Activated CD4-positive, CD25-positive, alpha-beta regulatory T cell treated with anti-CD3 and anti-CD28 coated beads, Interleukin-2, amount 50 U/mL, for 24 hours (primary cell): ENCODE data around the gene SMNDC1.
"Not testable (repeated sequence)": the region's sequence is repeated elsewhere in the genome, so short reads cannot be mapped to it uniquely, and the experiment has no call there.

Experiments used
- ATAC-seq, 2 donors: fragments of 150-1000 bp; cut with Tn5 transposase; one replicate each; pipeline ENCODE4 v1.10.0; 2021; ENCODE audit warnings: mild to moderate bottlenecking in 1 of 2, moderate library complexity in 1 of 2

SMNDC1 gene

DNA sequence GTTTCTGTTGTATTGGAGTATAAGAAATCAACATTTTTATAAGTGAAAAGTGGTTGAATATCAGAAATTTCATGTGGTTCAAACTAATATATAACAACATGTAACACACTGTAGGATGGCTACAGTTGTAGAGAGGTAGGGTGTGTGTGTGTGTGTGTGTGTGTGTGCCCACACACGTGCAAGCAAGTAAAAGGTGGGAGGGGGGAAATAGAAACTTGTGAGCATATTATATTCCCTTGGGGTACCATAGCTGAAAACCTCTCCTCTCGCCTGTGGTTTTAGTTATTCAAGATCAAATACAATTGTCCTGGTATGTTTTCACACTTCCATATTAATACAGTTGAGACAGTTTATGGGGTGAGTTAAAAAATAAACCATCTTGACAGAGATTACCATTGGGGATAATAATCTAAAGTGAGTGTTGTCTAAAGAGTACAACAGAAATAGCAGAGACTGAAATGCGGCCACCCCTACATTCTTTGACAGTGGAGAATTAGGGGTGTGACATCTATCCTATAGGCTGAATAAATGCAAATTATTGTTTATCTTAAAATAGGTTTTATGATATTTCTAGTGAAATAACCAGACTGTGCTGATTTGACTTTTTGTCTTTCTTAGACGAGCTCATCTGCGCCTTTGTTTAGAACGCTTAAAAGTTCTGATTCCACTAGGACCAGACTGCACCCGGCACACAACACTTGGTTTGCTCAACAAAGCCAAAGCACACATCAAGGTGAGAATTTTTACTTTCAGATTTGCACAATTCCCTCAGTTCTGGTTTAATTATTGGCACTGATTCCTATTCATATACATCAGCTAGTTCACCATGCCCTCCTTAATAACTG, 25.9 kb downstream of the SMNDC1 start:
- no peak for ATAC-seq

DNA sequence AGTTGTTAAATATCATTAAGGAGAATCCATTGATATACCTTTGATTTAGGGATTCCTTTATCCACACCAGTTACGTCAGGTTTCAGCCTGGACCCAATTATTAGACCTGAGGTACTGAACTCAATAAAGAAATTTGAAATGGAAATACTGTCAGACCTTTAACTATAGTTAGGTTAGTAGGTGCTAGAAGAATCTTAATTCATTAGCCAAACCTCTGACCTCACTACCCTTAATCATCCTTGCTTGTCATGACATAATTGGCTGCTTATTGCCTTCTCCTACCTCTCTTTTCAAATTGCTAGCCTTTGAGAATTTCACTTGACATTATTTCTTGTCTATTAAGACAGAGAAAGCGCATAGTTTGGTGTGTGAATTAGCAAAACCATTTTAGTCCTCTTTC, 27.1 kb downstream of the SMNDC1 start:
- no peak for ATAC-seq

DNA sequence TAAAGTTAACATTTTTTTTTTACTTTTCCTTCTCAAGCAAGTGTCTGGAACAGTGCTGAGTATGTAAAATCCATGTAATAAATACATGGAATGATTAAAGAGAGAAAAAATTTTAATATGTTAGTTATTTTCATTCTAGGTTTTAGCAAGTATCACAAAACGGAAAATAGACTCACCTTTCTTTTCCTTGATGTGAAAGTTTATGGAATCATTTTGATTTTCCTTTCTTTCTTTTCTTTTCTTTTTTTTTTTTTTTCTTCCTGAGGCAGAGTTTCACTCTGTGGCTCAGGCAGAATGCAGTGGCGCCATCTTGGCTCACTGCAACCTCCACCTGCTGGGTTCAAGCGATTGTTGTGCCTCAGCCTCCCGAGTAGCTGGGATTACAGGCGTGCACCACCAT, 28.1 kb downstream of the SMNDC1 start:
- no peak for ATAC-seq

DNA sequence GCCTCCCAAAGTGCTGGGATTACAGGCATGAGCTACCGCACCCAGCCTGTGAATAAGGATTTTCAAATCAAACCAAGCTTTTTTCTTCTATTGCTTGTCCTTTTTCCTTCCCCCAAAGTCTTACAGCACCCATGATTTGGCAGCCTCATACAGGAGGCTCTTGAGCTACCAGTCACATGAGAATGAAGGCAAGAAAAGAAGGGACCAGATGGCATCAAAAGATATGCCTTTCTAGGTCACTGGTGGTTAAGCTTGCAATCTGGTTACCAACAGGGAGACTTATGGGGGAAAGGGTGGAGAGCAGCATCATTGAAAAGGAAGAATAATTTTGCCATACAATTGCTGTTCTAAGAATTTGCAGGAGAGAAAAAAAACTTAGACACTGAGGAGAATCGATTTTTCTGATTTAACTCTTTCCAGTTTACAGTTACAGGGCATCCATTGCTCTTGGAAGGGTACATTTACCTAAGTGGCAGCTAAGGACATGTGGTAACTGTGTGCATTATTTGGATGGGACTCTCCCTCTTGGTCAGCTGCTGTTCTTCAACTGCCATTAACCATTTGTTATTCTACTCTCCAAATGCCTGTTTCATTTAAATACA, 29.5 kb downstream of the SMNDC1 start:
- ATAC-seq = no peak

DNA sequence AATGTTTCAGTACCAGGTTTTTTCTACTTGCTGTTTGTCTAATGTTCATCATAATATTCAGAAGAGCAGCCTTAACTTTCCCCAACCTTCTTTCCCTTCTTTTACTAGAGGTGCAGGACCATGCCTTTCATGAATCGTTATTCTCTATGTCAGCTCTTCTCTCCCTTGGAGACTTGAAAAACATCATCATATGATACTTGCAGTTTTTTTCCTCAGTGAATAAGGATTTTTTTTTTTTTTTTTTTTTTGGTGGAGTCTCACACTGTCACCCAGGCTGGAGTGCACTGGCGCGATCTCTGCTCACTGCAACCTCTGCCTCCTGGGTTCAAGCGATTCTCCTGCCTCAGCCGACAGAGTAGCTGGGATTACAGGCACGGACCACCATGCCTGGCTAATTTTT, 30.1 kb downstream of the SMNDC1 start:
- no peak for ATAC-seq

DNA sequence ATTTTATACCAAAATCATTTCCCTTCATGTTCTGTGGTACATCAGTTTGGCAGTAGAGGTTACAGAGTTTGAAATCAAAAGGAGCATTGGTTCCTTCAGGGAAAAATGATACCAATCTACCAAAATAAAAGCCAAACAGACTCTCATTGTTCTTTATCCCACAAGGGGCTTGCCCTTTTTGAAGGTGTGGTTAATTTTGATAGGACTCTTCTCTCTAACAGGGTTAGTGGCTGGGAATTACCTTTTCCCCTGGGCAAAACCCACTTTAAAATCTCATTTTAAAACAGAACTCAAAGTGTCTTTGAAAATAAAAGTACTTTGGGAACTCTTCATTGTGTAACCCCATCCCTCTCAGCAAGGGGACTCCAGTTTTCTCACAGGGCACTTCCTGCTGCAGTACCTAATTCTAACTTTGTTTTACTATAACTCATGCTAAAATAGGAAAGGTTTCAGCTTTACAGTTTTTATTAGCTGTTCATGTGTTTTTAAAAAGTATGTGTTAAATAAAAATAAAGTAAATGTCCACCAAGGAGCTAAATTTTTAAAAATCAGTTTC, 30.6 kb downstream of the SMNDC1 start:
- no peak for ATAC-seq

DNA sequence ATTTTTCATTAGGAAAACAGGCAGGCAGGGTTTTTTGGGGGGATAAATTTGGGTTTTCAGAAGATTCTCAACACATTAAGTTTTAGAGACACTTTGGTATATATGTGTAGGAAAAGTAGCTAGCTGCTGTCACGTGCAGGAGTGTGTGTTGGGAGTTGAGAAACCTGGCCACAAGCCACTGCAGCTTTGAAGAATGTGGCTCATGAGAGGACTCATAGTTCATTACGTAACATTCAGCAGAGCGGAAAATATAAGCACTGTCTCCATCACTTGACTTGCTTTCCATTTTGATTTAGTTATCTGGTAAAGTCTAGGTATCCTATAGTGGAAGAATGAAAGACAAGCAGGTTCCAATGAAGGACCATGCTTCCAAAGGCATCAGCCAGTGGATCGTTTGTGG, 31.2 kb downstream of the SMNDC1 start:
- peak; percentile 88 to 89 for ATAC-seq

DNA sequence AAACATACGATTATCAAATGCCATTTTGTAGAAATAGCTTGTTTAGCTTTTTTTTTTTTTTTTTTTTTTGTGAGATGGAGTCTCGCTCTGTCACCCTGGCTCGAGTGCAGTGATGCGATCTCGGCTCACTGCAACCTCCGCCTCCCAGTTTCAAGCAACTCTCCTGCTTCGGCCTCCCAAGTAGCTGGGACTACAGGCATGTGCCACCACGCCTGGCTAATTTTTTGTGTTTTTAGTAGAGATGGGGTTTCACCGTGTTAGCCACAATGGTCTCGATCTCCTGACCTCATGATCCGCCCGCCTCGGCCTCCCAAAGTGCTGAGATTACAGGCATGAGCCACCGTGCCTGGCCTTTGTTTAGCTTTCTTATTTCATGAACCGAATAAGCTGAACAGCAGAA, 31.7 kb downstream of the SMNDC1 start:
- ATAC-seq = not testable (repeated sequence)

DNA sequence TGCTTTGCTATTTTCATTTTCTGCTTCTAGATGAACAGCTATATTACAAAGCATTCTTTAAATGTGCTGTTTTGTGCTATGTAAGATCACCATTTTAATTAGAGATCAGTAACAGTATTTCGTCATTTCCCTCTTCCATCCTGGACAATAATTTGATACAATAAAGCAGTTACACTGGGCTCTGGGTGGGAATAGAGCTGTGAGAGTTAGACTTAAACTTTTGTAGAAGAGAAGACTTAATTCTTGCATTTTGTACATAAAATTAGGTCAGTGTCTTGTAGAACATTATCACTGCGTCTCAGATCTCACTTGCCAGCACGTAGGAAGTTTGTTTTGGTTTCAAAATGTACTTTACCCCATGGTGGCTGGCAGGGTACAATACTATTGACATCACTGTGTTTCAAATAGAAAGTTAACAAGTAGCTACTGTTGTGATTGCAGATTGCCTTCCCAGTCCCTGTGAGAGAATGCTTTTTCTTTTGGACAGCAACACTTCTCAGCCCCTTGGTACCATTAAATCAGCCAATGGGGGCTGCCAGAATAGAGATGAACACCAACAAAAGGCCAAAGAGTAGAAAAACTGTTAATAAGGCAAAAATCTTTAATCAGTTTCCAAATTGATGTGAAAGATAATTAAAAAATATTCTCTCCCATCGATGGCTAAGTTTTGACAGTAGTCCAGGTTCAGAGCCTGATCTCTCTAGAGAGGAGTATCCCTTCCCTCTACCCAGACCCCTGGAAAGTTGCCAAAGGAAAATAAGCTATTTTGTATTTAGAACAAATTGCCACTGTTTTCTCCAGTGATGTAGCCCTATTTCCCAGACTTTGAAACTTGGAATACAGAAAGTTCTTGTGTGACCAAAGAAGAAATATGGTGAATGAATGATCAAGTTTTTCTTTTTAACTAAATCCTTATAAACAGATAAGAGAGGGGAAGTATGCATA, 35.1 kb downstream of the SMNDC1 start:
- peak; percentile 40 to 66 for ATAC-seq

DNA sequence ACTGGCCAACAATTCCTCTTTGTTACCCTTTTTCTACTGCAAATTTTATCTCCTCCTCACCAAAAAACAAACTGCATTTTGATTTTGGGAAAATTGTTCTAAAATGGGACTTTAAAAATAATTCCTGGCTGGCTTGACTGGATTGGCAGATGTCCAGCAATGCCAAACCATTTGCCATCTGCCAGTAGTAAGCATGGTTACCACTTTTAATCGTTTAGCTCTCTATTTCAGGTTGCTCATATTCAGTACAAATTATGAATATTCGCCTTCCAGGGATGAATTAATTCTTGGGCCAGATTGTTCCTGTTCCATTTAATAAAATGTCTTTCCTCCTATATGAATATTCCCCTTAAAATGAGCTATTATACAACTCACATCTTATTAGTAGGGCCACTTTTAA, 35.7 kb downstream of the SMNDC1 start:
- no peak for ATAC-seq

DNA sequence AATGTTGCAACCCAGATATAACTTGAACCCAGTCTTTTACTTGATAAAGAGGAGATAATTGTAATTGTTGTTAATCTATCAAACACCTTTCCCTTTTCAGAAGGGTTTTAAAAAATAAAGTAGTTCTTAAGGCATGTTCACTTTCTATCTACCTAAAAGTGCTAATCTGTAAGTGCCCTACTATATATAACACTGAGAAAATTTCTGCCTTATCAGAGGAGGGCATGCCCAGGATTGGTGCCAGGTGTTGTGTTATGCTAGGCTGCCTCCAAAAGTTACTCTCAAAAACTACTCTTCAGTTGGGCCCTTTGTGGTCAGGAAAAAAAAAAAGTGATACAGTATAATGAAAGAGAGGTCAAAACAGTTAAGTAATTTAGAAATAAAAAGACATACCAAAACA, 36.3 kb downstream of the SMNDC1 start:
- no peak for ATAC-seq

DNA sequence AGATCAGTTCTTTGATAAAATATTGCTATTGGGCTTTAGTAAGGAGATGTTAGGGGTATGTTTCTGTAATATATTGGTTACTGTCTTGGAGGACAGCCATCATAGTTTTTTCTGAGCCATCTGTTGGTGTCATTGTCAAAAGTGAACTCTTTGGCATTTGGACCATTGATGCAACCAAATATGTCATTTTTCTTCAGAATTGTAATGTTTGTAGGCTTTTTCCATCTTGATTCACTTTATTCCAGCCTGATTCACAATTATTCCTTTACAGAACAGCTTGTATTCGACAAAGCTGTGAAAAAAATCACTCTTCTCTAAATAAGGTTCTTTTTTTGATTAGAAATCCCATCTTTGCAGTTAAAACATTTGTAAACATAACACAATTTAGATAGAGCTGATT, 37.4 kb downstream of the SMNDC1 start:
- ATAC-seq = no peak

DNA sequence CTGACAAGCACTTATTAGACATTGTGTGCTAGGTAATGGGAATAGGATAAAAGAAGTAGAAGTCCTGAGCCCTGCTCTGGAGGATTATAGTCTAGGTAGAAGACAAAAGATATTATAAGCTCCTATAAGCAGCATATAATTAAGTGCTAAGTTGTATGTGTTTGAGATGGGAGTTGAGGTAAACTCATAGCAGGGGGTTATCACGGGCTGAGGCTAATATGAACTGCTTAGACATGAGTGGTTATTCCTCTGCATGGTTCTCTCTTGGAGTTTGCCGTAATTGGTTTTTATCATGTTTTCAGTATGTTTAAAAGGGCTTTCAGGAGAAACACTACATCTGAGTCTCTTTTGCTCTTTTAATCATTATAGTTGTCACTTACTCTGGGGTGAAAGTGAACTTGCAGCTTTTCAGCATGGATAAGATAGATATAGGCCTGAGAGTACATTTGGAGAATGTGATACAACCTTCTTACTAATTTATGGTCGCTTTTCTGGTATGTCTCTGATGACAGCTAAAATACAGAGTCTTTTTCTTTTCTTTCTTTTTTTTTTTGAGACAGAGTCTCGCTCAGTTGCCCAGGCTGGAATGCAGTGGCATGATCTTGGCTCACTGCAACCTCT, 39.0 kb downstream of the SMNDC1 start:
- ATAC-seq = no peak

DNA sequence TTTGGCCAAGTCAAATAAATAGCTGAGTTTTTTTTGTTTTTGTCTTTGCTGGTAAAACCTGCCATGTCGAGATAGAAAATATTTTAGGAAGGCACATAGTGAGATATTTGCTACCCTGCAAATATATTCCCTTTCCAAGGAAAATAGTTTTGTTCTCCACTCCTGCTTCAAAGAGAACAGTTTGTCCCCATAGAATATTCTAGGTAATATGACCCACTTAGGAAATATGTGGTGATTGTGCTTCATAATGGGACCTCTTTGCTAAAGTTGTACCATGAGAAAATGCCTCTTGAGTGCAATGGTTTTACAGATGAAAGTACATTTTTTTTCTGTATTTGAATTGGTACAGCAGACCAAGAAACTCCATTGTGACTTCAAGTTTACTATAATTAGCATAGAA, 41.6 kb downstream of the SMNDC1 start:
- no peak for ATAC-seq

DNA sequence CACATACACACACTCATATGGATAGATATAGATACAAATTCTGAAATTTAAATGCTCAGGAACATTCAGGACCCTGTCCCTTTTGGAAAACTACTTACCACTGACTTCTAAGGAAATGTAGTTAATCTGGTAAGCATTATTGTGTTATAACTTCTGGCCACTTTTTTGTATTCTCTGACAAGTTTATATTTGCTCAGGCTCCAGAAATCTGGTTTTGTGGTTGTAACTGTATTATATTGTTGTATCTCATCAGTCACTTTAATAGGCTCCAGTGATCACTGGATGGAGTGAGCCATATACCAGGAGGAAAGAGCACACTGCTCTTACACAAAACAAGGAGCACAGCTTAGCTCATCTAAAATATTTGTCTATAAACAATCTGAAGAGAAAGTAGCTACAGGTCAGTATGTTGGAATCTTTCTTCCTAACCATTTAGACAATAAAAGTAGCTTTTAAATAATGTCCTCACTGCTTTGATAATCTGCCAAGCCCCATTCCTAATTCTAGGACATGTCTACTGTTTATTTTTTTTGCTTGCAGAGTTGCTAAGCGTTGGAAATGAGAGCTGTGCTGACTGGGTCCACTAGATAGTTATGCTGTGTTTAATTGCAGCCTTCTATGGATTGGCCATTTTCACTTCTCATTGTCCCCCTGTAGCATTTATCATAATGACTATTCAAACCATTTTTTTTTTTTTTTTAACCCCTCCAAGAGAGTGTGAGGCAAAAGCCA, 43.8 kb downstream of the SMNDC1 start:
- no peak for ATAC-seq

DNA sequence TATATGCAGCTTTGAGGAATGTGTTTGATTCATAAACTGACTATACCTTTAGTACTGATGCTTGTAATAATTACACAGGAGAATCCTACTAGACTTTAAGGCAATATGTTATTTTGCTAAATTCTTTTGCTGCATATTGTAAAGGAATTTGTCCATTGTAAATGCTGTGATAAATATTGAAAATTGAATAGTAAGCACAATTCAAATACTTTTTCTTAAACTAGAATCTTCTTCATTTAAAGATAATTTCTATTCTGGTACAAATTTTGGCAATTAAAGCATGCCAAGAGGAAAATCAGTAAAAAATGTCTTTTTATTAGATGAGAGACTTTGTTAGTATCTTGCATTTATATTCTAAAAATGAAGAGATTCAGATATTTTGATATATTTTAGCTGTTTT, 45.4 kb downstream of the SMNDC1 start:
- no peak for ATAC-seq

DNA sequence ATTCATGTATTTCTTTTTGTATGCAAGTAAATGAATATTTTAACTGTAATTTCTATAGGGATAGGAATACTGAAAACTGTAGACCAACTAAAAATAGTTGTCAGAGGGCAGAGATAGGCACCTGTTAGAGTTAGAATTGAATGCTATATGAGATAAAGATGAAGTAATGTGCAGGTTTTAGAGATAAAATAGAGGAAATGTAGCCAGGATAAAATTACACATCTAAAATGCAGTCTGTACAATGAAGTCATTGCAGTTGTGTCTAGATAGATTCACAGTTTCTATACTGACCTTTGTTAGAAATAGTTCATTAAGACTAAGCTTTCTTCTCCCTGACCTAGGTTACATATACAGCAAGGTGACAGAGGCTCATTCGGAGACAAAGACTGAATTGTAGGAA, 46.2 kb downstream of the SMNDC1 start:
- ATAC-seq = no peak

DNA sequence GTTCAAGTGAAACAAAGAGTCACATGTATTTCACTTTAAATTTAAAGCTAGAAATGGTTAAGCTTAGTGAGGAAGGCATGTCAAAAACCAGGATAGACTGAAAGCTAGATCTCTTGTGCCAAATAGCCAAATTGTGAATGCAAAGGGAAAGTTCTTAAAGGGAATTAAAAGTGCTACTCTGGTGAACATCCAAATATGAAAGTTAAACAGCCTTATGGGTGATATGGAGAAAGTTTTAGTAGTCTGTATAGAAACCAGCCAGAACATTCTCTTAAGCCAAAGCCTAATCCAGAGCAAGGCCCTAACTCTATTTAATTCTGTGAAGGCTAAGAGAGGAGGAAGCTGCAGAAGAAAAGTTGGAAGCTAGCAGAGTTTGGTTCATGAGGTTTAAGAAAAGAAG, 50.3 kb downstream of the SMNDC1 start:
- ATAC-seq = no peak

DNA sequence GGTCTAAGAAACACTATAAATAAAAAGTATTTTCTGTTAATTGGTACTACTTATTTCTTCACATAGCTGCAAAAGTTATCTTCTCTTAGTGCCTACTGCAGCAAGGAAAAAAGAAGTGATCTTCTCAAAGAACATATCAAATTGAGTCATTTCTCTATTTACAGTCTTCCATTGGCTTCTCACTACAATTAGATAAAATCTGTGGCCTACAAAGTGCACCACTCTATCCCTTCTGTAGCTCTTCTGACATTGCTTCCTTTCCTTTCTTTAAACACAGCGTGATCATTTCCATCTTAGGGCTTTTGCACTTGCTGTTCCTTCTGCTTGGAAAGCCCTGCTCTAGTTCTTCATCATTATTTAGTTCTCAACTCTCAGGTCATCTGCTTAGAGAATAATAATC, 52.6 kb downstream of the SMNDC1 start:
- ATAC-seq = no peak

DNA sequence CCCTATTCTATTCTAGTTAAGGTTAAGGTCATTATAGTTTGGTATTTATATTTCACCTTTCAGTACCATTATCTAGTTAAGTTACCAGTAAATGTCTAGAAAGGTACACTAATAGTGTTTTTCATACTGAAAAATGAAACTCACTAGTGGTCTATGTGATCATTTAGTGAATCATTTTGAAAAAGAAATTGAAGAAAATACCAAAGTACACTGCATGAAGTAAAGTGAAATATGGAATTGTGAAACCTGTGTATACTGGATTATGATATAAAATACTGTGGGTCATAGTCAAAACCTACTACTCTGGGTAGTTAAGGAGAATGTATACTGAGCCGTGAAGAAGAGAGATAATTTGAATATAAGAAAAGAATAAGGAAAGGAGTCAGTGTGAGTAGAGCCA, 53.3 kb downstream of the SMNDC1 start:
- ATAC-seq = peak; percentile 78 to 83

DNA sequence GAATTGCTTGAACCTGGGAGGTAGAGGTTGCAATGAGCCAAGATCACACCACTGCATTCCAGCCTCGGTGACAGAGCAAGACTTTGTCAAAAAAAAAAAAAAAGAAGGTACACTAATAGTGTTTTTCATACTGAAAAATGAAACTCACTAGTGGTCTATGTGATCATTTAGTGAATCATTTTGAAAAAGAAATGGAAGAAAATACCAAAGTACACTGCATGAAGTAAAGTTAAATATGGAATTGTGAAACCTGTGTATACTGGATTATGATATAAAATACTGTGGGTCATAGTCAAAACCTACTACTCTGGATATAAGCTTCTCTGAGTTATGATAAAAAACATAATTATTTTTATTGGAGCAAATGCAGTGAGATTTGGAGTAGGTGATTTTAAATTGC, 55.2 kb downstream of the SMNDC1 start:
- ATAC-seq = peak; percentile 60 to 62

DNA sequence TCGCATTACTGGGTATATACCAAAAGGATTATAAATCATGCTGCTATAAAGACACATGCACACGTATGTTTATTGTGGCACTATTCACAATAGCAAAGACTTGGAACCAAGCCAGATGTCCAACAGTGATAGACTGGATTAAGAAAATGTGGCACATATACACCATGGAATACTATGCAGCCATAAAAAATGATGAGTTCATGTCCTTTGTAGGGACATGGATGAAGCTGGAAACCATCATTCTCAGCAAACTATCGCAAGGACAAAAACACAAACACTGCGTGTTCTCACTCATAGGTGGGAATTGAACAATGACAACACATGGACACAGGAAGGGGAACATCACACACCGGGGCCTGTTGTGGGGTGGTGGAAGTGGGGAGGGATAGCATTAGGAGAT, 56.9 kb downstream of the SMNDC1 start:
- not testable (repeated sequence) for ATAC-seq
